ENCODE data around the gene ZNF394. TPM values are rescaled to one million over a fixed set of nuclear protein-coding genes. Genes with fewer than 3 reads are reported as not detected.

ZNF394 gene
- total and polyA plus RNA-seq, 8 donors = 15.7 to 177 (median 24.3) TPM

GRCh38 chr7:99446096-99446495, 54.0 kb downstream of the ZNF394 start:
- intact Hi-C loops (cut with DNase I; ENCODE audit: low total_unique reads) = no loop called here
- peaks cover 32 to 83% (median 82%) of the 10 kb centered on the region in 4 donors for H3K36me3 ChIP-seq

More at GRCh38 chr7:99446096-99446495, 54.0 kb downstream of the ZNF394 start:
- no peak for TF ChIP-seq EP300 (IDR thresholded peaks at IDR 0.05)
- no peak for TF ChIP-seq POLR2AphosphoS5 (IDR thresholded peaks at IDR 0.05)
- TF ChIP-seq CTCF (IDR thresholded peaks at IDR 0.05) = no peak
- TF ChIP-seq POLR2A (IDR thresholded peaks at IDR 0.05) = no peak
- peaks cover 0 to 11% (median 8%) of the 10 kb centered on the region in 4 donors for H3K4me1 ChIP-seq
- H3K27ac ChIP-seq = no peak overlapping the region
- no peak overlapping the region for H3K4me3 ChIP-seq
- H3K9me3 ChIP-seq = no peaks in the 10 kb centered on the region
- WGBS, 5 donors = 80 to 93% (median 86%) methylated on average over 4 of the region's 4 CpGs
- DNase-seq = no peak
- H3K27me3 ChIP-seq = no peaks in the 10 kb centered on the region

Other genes starting within 250 kb of the ZNF394 start
- under 1 TPM in 1 of 5 donors, not detected in 4; 0.37 TPM for gene MYH16, start 227.4 kb downstream of the ZNF394 start, total RNA-seq
- under 1 TPM in 1 of 3 donors, not detected in 2; 0.05 TPM for gene MYH16, start 227.4 kb downstream of the ZNF394 start, polyA plus RNA-seq
- gene ARPC1A, start 174.4 kb downstream of the ZNF394 start, total RNA-seq = 100 to 1,000 TPM in 4 of 5 donors, 10 to 100 TPM in 1; 93.3 to 220 (median 117) TPM
- 100 to 1,000 TPM; 165 to 344 (median 257) TPM for gene ARPC1A, start 174.4 kb downstream of the ZNF394 start, polyA plus RNA-seq
- 100 to 1,000 TPM in 3 of 5 donors, 10 to 100 TPM in 2; 25.1 to 229 (median 113) TPM for gene ARPC1B, start 125.6 kb downstream of the ZNF394 start, total RNA-seq
- 100 to 1,000 TPM in 2 of 3 donors, 10 to 100 TPM in 1; 89.9 to 196 (median 106) TPM for gene ARPC1B, start 125.6 kb downstream of the ZNF394 start, polyA plus RNA-seq
- 10 to 100 TPM; 22.8 to 79.9 (median 32.3) TPM for gene PDAP1, start 91.7 kb downstream of the ZNF394 start, total RNA-seq
- gene PDAP1, start 91.7 kb downstream of the ZNF394 start, polyA plus RNA-seq = 100 to 1,000 TPM; 129 to 153 (median 133) TPM
- gene BUD31, start 91.3 kb downstream of the ZNF394 start, total RNA-seq = 100 to 1,000 TPM in 1 of 5 donors, 10 to 100 TPM in 4; 58.0 to 122 (median 82.3) TPM
- 100 to 1,000 TPM; 127 to 155 (median 151) TPM for gene BUD31, start 91.3 kb downstream of the ZNF394 start, polyA plus RNA-seq
- 1 to 10 TPM in 4 of 5 donors, under 1 TPM in 1; 0.87 to 3.5 (median 2.7) TPM for gene PTCD1, start 61.5 kb downstream of the ZNF394 start, total RNA-seq
- gene PTCD1, start 61.5 kb downstream of the ZNF394 start, polyA plus RNA-seq = 1 to 10 TPM; 1.8 to 3.1 (median 2.0) TPM
- gene CPSF4, start 61.3 kb downstream of the ZNF394 start, total RNA-seq = 10 to 100 TPM in 4 of 5 donors, 1 to 10 TPM in 1; 4.5 to 43.8 (median 28.8) TPM
- gene CPSF4, start 61.3 kb downstream of the ZNF394 start, polyA plus RNA-seq = 10 to 100 TPM; 24.9 to 31.3 (median 25.6) TPM
- gene ATP5MF, start 34.1 kb downstream of the ZNF394 start, total RNA-seq = 100 to 1,000 TPM in 4 of 5 donors, 1 to 10 TPM in 1; 1.2 to 441 (median 159) TPM
- gene ATP5MF, start 34.1 kb downstream of the ZNF394 start, polyA plus RNA-seq = 1,000 to 10,000 TPM; 1,153 to 1,530 (median 1,469) TPM
- gene ZNF789, start 27.4 kb downstream of the ZNF394 start, total RNA-seq = 10 to 100 TPM; 14.6 to 55.6 (median 22.0) TPM
- 1 to 10 TPM; 6.6 to 9.8 (median 7.2) TPM for gene ZNF789, start 27.4 kb downstream of the ZNF394 start, polyA plus RNA-seq
- gene ZKSCAN5, start 4.4 kb upstream of the ZNF394 start, total RNA-seq = 10 to 100 TPM in 1 of 5 donors, 1 to 10 TPM in 3, under 1 TPM in 1; 0.58 to 11.4 (median 4.0) TPM
- 1 to 10 TPM; 2.7 to 3.8 (median 2.9) TPM for gene ZKSCAN5, start 4.4 kb upstream of the ZNF394 start, polyA plus RNA-seq
- gene FAM200A, start 51.8 kb upstream of the ZNF394 start, total RNA-seq = 10 to 100 TPM in 1 of 5 donors, 1 to 10 TPM in 2, under 1 TPM in 2; 0.45 to 35.9 (median 3.3) TPM
- 1 to 10 TPM; 3.1 to 4.2 (median 3.5) TPM for gene FAM200A, start 51.8 kb upstream of the ZNF394 start, polyA plus RNA-seq
- 100 to 1,000 TPM in 2 of 5 donors, 10 to 100 TPM in 3; 55.8 to 162 (median 94.5) TPM for gene ZNF655, start 58.4 kb upstream of the ZNF394 start, total RNA-seq
- gene ZNF655, start 58.4 kb upstream of the ZNF394 start, polyA plus RNA-seq = 10 to 100 TPM; 33.0 to 41.2 (median 37.5) TPM
- 1 to 10 TPM in 1 of 5 donors, under 1 TPM in 1, not detected in 3; 0.73 to 4.3 TPM for gene TMEM225B, start 98.0 kb upstream of the ZNF394 start, total RNA-seq
- 1 to 10 TPM in 1 of 3 donors, under 1 TPM in 1, not detected in 1; 0.75 to 1.2 TPM for gene TMEM225B, start 98.0 kb upstream of the ZNF394 start, polyA plus RNA-seq
- gene ZSCAN25, start 116.7 kb upstream of the ZNF394 start, total RNA-seq = 10 to 100 TPM; 10.7 to 16.2 (median 12.3) TPM
- 1 to 10 TPM; 3.5 to 4.1 (median 3.7) TPM for gene ZSCAN25, start 116.7 kb upstream of the ZNF394 start, polyA plus RNA-seq
- 100 to 1,000 TPM in 4 of 5 donors, 10 to 100 TPM in 1; 45.2 to 538 (median 423) TPM for gene CYP3A5, start 179.7 kb upstream of the ZNF394 start, total RNA-seq
- gene CYP3A5, start 179.7 kb upstream of the ZNF394 start, polyA plus RNA-seq = 10 to 100 TPM; 26.3 to 81.7 (median 44.5) TPM
- gene CYP3A7, start 234.9 kb upstream of the ZNF394 start, total RNA-seq = not detected
- not detected for gene CYP3A7, start 234.9 kb upstream of the ZNF394 start, polyA plus RNA-seq

All from stomach (tissue), 9 donors.